Prostate gland (tissue), 2 donors: ENCODE measurements around the gene C1orf174.

Source experiments
- CTCF ChIP-seq, 4 experiments: fragments of 200-600 bp in 2 of 4; fragments of 450-650 bp in 2 of 4; sonication (generic) in 2 of 4; IDR thresholded peaks; 1 replicate in 3 of 4; 2 replicates in 1 of 4; pipeline ENCODE4 v1.5.1; 2016 to 2019; ENCODE audit warnings: antibody characterized with exemption in 4 of 4, mild to moderate bottlenecking in 2 of 4, moderate library complexity in 2 of 4
- POLR2AphosphoS5 ChIP-seq: sonication (generic); formaldehyde crosslinking; IDR thresholded peaks from one replicate; pipeline ENCODE4 v1.6.1; 2017; ENCODE audit warnings: antibody characterized with exemption

DNA sequence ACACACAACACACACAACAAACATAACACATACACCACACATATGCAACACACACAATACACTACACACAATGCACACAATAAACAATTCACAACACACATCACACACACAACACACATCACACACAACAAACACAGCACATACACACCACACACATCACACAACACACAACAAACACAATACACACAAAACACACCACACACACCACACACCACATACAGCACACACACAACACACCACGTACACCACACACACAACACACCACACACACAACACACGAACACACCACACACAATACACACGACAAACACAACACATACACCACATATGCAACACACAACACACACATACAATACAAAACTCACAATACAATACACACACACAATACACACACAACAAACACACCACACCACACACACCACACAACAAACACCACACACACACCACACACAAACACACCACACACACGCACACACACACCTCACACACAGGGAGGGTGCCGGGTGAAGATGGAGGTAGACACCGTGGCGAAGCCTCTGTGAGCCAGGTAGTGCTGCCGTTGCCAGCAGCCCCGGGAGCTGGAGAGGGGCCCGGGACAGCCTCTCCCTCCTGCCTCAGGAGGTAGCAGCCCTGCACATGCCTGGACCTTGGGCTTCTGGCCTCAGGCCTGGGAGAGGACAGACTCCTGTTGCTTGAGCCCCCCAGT, 30.4 kb upstream of the C1orf174 start:
- TF ChIP-seq CTCF (IDR thresholded peaks at IDR 0.05) = no peak
- TF ChIP-seq POLR2AphosphoS5 = no peak
